ENCODE data around the gene DISP2.

DISP2 gene, protein sequence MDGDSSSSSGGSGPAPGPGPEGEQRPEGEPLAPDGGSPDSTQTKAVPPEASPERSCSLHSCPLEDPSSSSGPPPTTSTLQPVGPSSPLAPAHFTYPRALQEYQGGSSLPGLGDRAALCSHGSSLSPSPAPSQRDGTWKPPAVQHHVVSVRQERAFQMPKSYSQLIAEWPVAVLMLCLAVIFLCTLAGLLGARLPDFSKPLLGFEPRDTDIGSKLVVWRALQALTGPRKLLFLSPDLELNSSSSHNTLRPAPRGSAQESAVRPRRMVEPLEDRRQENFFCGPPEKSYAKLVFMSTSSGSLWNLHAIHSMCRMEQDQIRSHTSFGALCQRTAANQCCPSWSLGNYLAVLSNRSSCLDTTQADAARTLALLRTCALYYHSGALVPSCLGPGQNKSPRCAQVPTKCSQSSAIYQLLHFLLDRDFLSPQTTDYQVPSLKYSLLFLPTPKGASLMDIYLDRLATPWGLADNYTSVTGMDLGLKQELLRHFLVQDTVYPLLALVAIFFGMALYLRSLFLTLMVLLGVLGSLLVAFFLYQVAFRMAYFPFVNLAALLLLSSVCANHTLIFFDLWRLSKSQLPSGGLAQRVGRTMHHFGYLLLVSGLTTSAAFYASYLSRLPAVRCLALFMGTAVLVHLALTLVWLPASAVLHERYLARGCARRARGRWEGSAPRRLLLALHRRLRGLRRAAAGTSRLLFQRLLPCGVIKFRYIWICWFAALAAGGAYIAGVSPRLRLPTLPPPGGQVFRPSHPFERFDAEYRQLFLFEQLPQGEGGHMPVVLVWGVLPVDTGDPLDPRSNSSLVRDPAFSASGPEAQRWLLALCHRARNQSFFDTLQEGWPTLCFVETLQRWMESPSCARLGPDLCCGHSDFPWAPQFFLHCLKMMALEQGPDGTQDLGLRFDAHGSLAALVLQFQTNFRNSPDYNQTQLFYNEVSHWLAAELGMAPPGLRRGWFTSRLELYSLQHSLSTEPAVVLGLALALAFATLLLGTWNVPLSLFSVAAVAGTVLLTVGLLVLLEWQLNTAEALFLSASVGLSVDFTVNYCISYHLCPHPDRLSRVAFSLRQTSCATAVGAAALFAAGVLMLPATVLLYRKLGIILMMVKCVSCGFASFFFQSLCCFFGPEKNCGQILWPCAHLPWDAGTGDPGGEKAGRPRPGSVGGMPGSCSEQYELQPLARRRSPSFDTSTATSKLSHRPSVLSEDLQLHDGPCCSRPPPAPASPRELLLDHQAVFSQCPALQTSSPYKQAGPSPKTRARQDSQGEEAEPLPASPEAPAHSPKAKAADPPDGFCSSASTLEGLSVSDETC (N-terminal part only)

GRCh38 chr15:40357723-40358470 is at the start of gene DISP2:
Gene DISP2 (plus strand): TSS chr15:40358219. CDS start chr15:40358322, 103 bp downstream.
- peak; percentile 75 for DNase-seq

- no peak for DNase-seq
These were observed 48.6 kb upstream of the DISP2 start for GRCh38 chr15:40309344-40309862.

DNA sequence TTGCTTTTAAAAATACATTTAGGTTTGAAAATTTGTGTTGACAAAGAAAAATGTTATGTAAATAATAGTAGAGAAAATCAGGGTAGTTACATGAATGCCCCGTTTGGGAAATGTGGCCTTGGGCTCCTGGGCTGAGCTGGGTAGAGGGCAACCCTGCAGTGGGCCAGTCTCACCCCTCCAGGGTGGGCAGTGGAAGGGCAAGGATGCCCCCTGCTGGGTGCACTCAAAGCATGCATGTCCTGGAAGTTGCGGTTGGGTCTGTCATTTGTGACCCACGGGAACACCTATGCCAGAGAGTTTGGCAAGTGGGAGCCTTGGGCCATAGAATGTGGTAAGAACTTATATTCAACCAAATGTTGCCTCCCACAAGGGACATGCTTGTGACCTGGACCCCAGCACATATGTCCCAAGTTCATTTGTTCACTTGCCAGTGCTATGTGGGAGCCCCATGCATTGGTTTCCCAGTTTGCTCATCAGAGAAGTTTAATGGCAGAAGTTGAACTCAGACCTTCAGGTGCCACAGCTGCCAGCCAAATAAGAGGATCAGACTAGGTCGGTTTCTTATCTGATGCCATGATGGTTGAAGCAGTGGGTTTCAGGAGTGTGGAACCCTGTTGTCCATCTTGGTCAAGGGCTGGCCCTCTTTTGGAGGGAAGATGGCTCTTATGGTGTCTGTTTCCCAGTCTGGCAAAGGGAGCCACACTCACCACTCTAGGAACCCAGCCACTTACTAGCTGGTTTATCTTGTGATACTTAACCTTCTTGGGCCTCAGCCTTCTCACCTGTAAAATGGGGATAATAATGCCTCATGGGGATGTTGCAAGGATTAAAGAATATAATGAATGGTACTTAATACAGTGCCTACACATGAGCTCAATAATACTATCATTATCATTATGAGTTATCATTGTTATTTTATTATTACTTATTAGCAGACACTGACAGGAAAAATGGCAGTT is 47.7 kb upstream of the DISP2 start:
- DNase-seq: no peak

GRCh38 chr15:40310993-40311392 is 47.0 kb upstream of the DISP2 start:
- DNase-seq: no peak

DNA sequence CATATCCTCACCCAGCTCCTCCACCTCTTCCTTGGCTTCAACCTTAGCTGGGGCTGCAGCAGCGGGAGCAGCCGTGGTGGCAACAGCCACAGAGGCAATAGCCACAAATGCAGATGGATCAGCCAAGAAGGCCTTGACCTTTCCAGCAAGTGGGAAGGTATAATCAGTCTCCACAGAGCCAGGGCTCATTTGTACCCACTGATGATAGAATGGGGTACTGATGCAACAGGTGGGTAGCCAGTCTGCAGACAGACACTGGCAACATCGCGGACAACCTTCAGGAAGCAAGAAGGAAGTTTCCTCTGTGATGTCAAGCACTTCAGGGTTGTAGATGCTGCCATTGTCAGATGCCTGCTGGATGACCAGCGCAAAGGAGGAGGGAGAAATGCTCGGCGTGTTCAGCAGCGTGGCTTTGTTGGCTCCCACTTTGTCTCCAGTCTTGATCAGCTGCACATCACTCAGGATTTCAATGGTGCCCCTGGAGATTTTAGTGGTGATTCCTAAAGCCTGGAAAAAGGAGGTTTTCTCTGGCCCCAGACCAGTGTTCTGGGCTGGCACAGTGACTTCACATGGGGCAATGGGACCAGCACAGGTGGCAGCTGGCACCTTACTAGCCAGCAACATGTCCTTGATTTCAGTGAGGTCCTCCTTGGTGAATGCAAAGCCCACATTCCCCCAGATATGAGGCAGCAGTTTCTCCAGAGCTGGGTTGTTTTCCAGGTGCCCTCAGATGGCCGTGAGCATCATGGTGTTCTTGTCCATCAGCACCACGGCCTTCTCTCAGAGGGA is 45.5 kb upstream of the DISP2 start:
- no peak for DNase-seq

DNA sequence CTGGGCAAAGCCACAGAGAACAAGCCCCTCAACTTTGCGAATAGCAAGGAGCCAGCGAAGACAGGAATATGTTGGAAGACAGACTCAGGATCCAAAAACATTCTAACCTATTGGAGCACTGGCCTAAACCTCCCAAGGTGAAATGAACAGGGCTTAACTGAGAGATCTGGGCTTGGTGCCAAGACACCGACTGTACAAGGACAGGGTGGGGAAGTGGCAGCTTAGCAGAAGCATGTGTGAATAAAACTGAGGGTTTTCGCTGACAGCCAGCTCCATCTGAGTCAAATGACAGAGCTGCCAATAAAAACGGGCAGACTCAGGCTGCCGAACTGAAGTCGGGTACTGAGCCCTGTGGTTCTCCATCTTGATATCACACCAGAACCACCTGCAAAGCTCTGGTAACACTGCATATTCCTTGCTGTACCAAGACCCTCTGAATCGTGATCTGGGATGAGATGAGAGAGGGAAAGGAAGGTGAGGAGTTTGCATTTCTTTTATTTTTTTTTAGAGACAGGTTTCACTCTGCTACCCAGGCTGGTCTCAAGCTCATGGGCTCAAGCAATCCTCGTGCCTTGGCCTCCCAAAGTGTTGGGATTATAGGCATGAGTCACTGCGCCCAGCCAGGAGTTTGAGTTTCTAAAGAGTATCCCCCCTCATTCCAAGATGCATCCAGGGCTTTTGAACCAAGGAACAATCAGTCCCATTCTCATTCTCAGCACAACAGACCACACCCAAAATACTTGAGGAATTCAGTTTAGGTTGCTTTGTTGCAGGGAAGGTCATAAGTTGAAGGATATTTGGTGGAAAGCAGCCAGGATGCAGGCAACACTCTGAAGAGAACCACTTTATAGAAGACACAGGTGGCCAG is 44.3 kb upstream of the DISP2 start:
- DNase-seq: no peak

- DNase-seq: no peak
These were observed 43.2 kb upstream of the DISP2 start for GRCh38 chr15:40314723-40315276.

GRCh38 chr15:40316931-40317330 is 41.1 kb upstream of the DISP2 start:
- no peak for DNase-seq

GRCh38 chr15:40317580-40317979 is 40.4 kb upstream of the DISP2 start:
- no peak for DNase-seq

DNA sequence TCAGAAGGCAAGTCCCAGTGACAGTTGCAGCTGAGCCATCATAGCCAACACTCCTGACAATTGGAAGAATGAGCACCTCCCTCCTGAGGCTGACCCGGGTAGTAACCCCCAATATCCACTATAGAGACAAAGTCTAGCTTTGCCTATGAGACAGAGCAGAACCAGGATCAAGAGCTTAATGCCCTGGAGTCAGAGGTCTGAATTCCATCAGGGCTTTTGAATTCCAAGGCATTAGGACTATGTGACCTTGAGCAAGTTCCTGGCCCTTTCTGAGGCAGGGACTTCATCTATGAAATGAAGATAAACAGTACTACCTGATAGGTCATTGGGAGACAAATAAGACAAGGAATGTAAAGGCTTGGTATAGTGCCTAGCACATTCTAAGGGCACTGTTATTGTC is 37.6 kb upstream of the DISP2 start:
- no peak for DNase-seq

GRCh38 chr15:40320931-40321371 is 37.1 kb upstream of the DISP2 start:
- peak; percentile 69 for DNase-seq

GRCh38 chr15:40322531-40323238 is 35.3 kb upstream of the DISP2 start:
- DNase-seq: peak; percentile 58

- peak; percentile 95 for DNase-seq
These were observed 34.6 kb upstream of the DISP2 start, which contains the start of gene INAFM2 for GRCh38 chr15:40323239-40323952. Gene INAFM2 (plus strand): TSS chr15:40323692. CDS start chr15:40324056, 364 bp downstream.

- no peak for DNase-seq
These were observed 33.8 kb upstream of the DISP2 start for GRCh38 chr15:40323953-40324937.

DNA sequence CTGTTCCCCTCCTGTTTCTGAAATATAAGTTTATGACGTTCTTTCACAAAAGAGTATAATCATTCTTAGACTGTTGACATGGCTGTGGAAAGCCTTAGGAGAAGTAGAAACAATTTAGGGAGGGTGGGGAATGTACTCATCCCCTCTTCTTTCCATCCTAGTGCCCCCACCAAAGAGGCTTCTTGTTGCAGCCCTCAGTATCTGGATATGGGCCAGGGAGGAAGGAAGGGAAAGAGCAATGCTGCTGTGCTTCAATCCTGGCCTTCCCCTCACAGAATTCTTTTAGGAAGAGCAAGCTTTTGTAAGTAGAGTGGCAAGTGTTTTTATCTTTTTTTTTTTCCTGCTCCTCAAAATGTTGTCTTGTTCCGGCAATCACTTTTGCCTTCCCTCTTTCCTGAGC is 32.8 kb upstream of the DISP2 start:
- DNase-seq: no peak

- DNase-seq: no peak
These were observed 32.3 kb upstream of the DISP2 start for GRCh38 chr15:40325700-40326099.
